GM18870 (cell line): ENCODE results near the gene MYO10.

Experiments used
- ATAC-seq: cut with Tn5 transposase; IDR thresholded peaks from one replicate; pipeline ENCODE4 v1.9.1; 2021; ENCODE audit warnings: moderate library complexity; ENCODE audit not compliant: unreplicated experiment

The MYO10 gene

GRCh38 chr5:16918156-16918555, 17.9 kb downstream of the MYO10 start:
- ATAC-seq, result no peak

GRCh38 chr5:16916262-16916878, 19.7 kb downstream of the MYO10 start:
- ATAC-seq, result no peak

GRCh38 chr5:16914584-16914983, 21.5 kb downstream of the MYO10 start:
- no peak for ATAC-seq

GRCh38 chr5:16914108-16914435, 22.0 kb downstream of the MYO10 start:
- no peak for ATAC-seq

- ATAC-seq, result no peak
Observed at GRCh38 chr5:16913187-16914107, 22.6 kb downstream of the MYO10 start.

- ATAC-seq, result no peak
Observed at GRCh38 chr5:16912080-16912479, 24.0 kb downstream of the MYO10 start.

- ATAC-seq, result no peak
Observed at GRCh38 chr5:16909464-16909863, 26.6 kb downstream of the MYO10 start.

GRCh38 chr5:16907270-16907669, 28.8 kb downstream of the MYO10 start:
- ATAC-seq, result no peak

GRCh38 chr5:16906255-16906654, 29.8 kb downstream of the MYO10 start:
- no peak for ATAC-seq

- ATAC-seq, result no peak
Observed at GRCh38 chr5:16903480-16904300, 32.4 kb downstream of the MYO10 start.

- no peak for ATAC-seq
Observed at GRCh38 chr5:16902846-16903245, 33.2 kb downstream of the MYO10 start.

GRCh38 chr5:16901021-16901644, 35.0 kb downstream of the MYO10 start:
- no peak for ATAC-seq

GRCh38 chr5:16899171-16899570, 36.9 kb downstream of the MYO10 start:
- no peak for ATAC-seq

- ATAC-seq, result no peak
Observed at GRCh38 chr5:16897800-16898199, 38.3 kb downstream of the MYO10 start.

- no peak for ATAC-seq
Observed at GRCh38 chr5:16897284-16897704, 38.8 kb downstream of the MYO10 start.

- no peak for ATAC-seq
Observed at GRCh38 chr5:16896767-16897166, 39.3 kb downstream of the MYO10 start.

GRCh38 chr5:16894236-16895057, 41.6 kb downstream of the MYO10 start:
- no peak for ATAC-seq

GRCh38 chr5:16891033-16891432, 45.1 kb downstream of the MYO10 start:
- no peak for ATAC-seq

- no peak for ATAC-seq
Observed at GRCh38 chr5:16889972-16890519, 46.0 kb downstream of the MYO10 start.
